Measurements from ENCODE around the gene SPEF1. TPM values are rescaled to one million over a fixed set of nuclear protein-coding genes. Genes with fewer than 3 reads are reported as not detected.

The SPEF1 gene
- total RNA-seq, 1 experiment from 2014 or later, result 0.95 TPM

DNA sequence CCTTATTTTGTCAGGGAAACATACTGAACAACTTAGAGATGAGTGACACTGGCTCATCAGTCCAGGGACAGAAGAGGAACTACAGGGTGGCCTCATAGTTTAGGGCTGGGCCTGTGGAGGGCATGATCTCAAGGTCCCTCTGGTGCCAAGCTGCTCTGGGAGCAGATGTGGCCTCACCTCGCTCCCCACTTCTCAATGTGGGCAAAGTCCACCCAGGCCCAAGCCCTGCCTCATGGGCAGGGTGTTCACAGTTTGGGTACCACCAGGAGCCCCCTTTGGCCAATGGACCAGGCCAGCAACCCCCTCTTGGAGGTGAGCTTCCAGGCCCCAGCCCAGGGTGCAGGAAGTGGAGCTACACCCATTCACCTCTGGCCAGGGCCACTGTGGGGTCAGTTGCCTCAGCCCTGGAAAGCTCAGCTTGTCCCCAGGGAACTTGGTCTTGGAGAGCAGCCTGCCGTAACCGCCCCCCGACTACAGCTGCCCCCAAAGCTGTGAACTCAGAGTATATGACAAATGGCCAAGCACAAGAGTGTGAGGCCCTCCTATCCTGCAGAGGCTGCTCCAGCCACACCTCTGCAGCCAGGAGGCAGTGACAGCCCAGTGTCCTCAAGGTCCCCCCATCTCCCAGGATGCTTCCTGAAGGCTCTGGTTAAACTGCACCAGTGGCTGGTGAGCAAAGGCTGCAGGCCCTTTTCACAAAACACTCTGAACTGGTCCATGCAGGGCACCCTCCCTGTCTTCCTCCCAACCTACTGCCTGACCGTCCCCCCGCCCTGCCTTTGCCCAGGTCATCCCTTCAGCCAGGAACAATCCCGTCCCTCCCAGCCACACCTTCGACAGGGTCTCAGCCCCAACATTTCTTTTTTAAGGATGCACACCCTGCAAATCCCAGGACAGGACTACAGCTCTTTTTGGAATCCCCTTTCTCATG lies 17.3 kb downstream of the SPEF1 start:
- no peaks in the 10 kb centered on the region for H3K27me3 ChIP-seq
- H3K4me3 ChIP-seq, result no peak overlapping the region
- DNase-seq, result no peak
- no peaks in the 10 kb centered on the region for H3K36me3 ChIP-seq
- H3K9me3 ChIP-seq, result no peaks in the 10 kb centered on the region

DNA sequence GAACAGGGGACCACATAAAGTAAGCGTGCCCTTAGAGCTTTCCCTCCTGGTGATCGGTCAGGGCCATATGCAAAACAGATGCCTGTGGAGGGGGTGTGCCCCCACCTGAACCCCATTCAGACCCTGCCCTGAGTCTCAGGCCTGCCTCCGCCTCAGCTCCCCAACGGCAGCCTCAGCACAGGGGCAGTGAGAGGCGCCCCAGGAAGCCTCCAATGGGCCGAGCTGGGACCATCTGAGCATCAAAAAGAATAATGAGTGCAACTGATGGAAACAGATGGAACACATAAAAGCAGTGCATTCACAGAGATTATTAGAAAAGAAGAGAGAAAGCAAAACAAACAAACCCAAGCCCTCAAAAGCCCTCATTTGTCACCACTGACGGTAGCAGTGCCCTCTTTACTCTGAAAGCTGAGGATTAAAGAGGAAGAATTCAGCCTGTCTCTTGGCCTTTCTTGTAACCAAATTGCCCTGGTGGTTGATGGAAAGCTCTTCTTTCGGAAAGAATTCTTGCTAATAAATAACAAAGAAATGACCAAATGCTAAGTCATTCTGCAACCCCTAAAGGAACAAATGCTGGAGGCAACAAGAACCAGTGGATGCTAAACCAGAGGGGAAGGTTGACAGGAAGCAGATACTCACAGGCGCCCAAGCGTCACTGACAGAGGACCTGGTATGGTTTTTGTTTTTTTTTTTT lies 20.4 kb downstream of the SPEF1 start:
- H3K27me3 ChIP-seq, result no peaks in the 10 kb centered on the region
- no peaks in the 10 kb centered on the region for H3K36me3 ChIP-seq
- DNase-seq, result no peak
- H3K9me3 ChIP-seq, result no peaks in the 10 kb centered on the region
- no peak overlapping the region for H3K4me3 ChIP-seq

GRCh38 chr20:3759884-3760283 lies 21.4 kb downstream of the SPEF1 start:
- no peak for DNase-seq
- H3K4me3 ChIP-seq, result no peak overlapping the region
- H3K27me3 ChIP-seq, result no peaks in the 10 kb centered on the region
- H3K9me3 ChIP-seq, result no peaks in the 10 kb centered on the region
- H3K36me3 ChIP-seq, result no peaks in the 10 kb centered on the region

DNA sequence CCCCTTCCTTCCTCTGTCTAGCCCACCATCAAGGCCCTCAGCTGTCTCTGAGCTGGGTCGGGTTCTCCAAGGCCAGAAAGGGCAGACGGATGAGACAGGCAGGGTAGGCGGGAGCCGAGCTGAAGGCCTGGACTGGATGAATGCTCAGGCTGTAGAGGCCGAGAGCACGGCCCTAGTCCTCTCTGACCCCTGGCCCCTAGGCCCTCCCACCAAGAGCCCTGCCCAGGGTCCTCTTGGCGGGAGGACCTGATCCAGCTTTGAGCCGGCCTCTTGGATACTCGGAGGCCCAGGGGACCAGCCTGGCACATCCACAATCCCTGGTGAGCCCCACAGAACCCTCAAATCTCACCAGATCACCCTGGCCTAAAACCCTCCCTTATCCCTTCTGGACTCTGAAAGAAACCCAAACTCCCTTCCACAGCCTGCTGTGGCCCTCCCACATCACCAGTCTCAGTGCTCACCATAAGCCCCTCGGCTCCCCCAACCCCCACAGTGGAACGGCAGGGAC lies 21.9 kb downstream of the SPEF1 start:
- H3K4me3 ChIP-seq, result no peak overlapping the region
- H3K36me3 ChIP-seq, result no peaks in the 10 kb centered on the region
- no peak for DNase-seq

GRCh38 chr20:3758566-3758965 lies 22.7 kb downstream of the SPEF1 start:
- DNase-seq, result no peak
- Histone ChIP-seq H3K27me3 (no peaks in the 10 kb centered on the region), H3K9me3 (no peaks in the 10 kb centered on the region), H3K4me3 (no peak overlapping the region), H3K36me3 (no peaks in the 10 kb centered on the region)

More for the DNA sequence above, 21.9 kb downstream of the SPEF1 start:
- Histone ChIP-seq H3K9me3 (no peaks in the 10 kb centered on the region), H3K27me3 (no peaks in the 10 kb centered on the region)

GRCh38 chr20:3757268-3757667 lies 24.0 kb downstream of the SPEF1 start:
- H3K27me3 ChIP-seq, result no peaks in the 10 kb centered on the region
- no peak overlapping the region for H3K4me3 ChIP-seq
- no peak for DNase-seq
- H3K9me3 ChIP-seq, result no peaks in the 10 kb centered on the region
- H3K36me3 ChIP-seq, result no peaks in the 10 kb centered on the region; the same call in 1 of the 2 replicates

- Histone ChIP-seq H3K4me3 (no peak overlapping the region), H3K9me3 (no peaks in the 10 kb centered on the region), H3K36me3 (no peaks in the 10 kb centered on the region; the same call in 1 of the 2 replicates), H3K27me3 (no peaks in the 10 kb centered on the region)
- DNase-seq, result no peak
Observed at GRCh38 chr20:3755814-3756480, 25.3 kb downstream of the SPEF1 start.

- no peak for DNase-seq
- H3K4me3 ChIP-seq, result no peak overlapping the region
- H3K27me3 ChIP-seq, result no peaks in the 10 kb centered on the region
- no peaks in the 10 kb centered on the region for H3K9me3 ChIP-seq
- H3K36me3 ChIP-seq, result no peaks in the 10 kb centered on the region; the same call in 1 of the 2 replicates
Observed at GRCh38 chr20:3755269-3755668, 26.0 kb downstream of the SPEF1 start.

- Histone ChIP-seq H3K27me3 (no peaks in the 10 kb centered on the region), H3K4me3 (no peak overlapping the region), H3K9me3 (no peaks in the 10 kb centered on the region), H3K36me3 (no peaks in the 10 kb centered on the region; the same call in 1 of the 2 replicates)
- no peak for DNase-seq
Observed at GRCh38 chr20:3754276-3754630, 27.0 kb downstream of the SPEF1 start.

- no peaks in the 10 kb centered on the region; the same call in 1 of the 2 replicates for H3K36me3 ChIP-seq
- DNase-seq, result no peak
- no peak overlapping the region for H3K4me3 ChIP-seq
Observed at GRCh38 chr20:3753501-3754275, 27.6 kb downstream of the SPEF1 start.

DNA sequence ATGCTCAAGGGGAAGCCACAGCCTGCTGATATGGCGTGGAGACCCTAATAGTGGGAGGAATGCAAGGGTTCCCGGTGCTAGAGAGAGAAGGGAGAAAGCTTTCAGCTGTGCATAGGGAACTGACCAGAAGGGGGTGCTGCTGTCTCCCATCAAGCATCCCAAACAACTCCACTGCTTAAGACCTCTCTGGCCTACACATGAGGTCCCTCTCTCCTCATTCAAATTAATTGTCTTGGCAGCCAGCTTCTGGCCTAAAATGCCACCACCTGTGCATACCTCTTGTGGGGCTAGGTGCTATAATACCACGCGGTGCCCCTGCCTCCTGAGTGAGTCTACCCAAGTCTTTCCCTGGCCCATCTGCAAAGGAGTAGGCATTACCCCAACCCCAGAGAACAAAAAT lies 28.1 kb downstream of the SPEF1 start:
- Histone ChIP-seq H3K36me3 (no peaks in the 10 kb centered on the region; the same call in 1 of the 2 replicates), H3K27me3 (no peaks in the 10 kb centered on the region), H3K4me3 (no peak overlapping the region), H3K9me3 (no peaks in the 10 kb centered on the region)
- DNase-seq, result peak; percentile 29

More at GRCh38 chr20:3753501-3754275, 27.6 kb downstream of the SPEF1 start:
- Histone ChIP-seq H3K9me3 (no peaks in the 10 kb centered on the region), H3K27me3 (no peaks in the 10 kb centered on the region)

DNA sequence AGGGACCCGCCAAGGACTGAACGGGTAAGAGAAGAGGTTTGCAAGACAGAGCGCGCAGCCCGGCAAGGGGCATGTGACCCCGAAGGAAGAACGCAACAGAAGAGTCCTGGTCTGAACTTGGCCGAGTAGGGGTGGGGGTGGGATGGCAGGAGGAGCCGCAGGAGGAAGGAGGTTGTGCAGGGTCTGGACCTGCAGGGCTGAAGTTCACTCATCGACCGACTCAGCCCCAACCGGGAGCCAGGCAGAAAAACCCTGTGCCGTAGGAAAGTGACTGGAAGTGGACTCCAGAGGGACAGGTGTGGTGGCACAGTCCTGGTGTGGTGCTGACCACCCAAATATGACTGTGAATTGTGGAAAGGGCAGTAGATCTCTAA lies 28.9 kb downstream of the SPEF1 start:
- no peaks in the 10 kb centered on the region for H3K9me3 ChIP-seq
- H3K27me3 ChIP-seq, result no peaks in the 10 kb centered on the region
- DNase-seq, result no peak
- no peaks in the 10 kb centered on the region; the same call in 1 of the 2 replicates for H3K36me3 ChIP-seq
- H3K4me3 ChIP-seq, result no peak overlapping the region

DNA sequence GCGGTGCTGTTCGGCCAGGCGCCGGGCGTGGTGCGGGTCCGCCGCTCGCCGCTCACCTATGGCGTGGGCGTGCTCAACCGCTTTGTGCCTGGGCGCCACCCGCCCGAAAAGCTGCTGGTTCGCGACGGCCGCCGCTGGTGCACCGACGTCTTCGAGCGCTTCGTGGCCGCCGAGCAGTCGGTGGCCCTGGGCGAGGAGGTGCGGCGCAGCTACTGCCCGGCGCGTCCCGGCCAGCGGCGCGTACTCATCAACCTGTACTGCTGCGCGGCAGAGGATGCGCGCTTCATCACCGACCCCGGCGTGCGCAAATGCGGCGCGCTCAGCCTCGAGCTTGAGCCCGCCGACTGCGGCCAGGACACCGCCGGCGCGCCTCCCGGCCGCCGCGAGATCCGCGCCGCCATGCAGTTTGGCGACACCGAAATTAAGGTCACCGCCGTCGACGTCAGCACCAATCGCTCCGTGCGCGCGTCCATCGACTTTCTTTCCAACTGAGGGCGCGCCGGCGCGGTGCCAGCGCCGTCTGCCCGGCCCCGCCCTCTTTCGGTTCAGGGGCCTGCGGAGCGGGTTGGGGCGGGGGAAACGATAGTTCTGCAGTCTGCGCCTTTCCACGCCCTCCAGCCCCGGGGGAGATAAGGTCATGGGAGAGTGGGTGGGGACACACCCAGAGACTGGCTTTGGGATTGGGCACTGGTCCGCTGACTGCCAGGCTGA lies 29.4 kb downstream of the SPEF1 start:
- H3K4me3 ChIP-seq, result no peak overlapping the region
- no peaks in the 10 kb centered on the region; the same call in 1 of the 2 replicates for H3K36me3 ChIP-seq
- no peaks in the 10 kb centered on the region for H3K27me3 ChIP-seq
- no peaks in the 10 kb centered on the region for H3K9me3 ChIP-seq
- DNase-seq, result no peak

GRCh38 chr20:3751305-3751674 lies 30.0 kb downstream of the SPEF1 start:
- no peaks in the 10 kb centered on the region; the same call in 1 of the 2 replicates for H3K36me3 ChIP-seq
- no peak overlapping the region for H3K4me3 ChIP-seq
- H3K9me3 ChIP-seq, result no peaks in the 10 kb centered on the region
- no peak for DNase-seq
- no peaks in the 10 kb centered on the region for H3K27me3 ChIP-seq

- Histone ChIP-seq H3K27me3 (no peaks in the 10 kb centered on the region), H3K36me3 (no peaks in the 10 kb centered on the region; the same call in 1 of the 2 replicates), H3K4me3 (no peak overlapping the region), H3K9me3 (no peaks in the 10 kb centered on the region)
- DNase-seq, result no peak
Observed at GRCh38 chr20:3749689-3750531, 31.3 kb downstream of the SPEF1 start.
